Esophagus squamous epithelium (tissue), 4 donors: Measurements from ENCODE around the gene SUGP1.

Experiments
- POLR2A ChIP-seq, 4 donors: fragments of 450-650 bp; IDR thresholded peaks; one replicate each; pipeline ENCODE4 v1.6.1; 2017; ENCODE audit warnings: antibody characterized with exemption in 4 of 4, mild to moderate bottlenecking in 4 of 4, moderate library complexity in 3 of 4
- TF ChIP-seq, protein P1 (sequence below), 6 experiments: fragments of 450-650 bp in 4 of 6; fragments of 200-600 bp in 2 of 6; sonication (generic) in 2 of 6; IDR thresholded peaks; one replicate each; pipeline ENCODE4 v1.5.1; 2016 to 2019; ENCODE audit warnings: antibody characterized with exemption in 6 of 6, mild to moderate bottlenecking in 4 of 6, moderate library complexity in 4 of 6

DNA sequence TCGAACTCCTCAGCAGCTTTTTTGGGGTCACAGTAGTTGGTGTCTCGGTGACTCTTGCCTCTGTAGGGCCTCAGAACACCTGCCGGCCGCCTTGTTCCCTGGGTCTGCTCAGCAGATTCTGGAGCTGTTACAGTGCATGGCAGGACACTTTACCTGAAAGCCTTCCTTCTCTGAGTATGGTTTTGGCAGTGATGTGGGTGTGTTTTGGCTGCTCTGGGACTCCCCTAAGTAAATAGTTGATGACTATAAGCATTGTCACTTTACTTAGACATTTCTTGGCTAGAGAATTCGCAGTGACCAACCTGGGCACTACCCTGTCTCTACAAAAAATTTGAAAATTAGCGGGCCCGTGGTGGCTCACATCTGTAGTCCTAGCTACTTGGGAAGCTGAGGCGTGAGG lies 7.4 kb upstream of the SUGP1 start:
- TF ChIP-seq, protein P1, sequence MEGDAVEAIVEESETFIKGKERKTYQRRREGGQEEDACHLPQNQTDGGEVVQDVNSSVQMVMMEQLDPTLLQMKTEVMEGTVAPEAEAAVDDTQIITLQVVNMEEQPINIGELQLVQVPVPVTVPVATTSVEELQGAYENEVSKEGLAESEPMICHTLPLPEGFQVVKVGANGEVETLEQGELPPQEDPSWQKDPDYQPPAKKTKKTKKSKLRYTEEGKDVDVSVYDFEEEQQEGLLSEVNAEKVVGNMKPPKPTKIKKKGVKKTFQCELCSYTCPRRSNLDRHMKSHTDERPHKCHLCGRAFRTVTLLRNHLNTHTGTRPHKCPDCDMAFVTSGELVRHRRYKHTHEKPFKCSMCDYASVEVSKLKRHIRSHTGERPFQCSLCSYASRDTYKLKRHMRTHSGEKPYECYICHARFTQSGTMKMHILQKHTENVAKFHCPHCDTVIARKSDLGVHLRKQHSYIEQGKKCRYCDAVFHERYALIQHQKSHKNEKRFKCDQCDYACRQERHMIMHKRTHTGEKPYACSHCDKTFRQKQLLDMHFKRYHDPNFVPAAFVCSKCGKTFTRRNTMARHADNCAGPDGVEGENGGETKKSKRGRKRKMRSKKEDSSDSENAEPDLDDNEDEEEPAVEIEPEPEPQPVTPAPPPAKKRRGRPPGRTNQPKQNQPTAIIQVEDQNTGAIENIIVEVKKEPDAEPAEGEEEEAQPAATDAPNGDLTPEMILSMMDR (IDR thresholded peaks at IDR 0.05): no peak
- no peak for TF ChIP-seq POLR2A (IDR thresholded peaks at IDR 0.05)
